Small intestine (tissue), 7 donors: ENCODE measurements around the gene OPCML. TPM values are rescaled to one million over a fixed set of nuclear protein-coding genes. Genes with fewer than 3 reads are reported as not detected.

Experiments
- DNase-seq, 2 donors: peaks; one replicate each; pipeline versions ENCODE4 v3.0.0 to v3.0.0-alpha.2; 2013
- FAIRE-seq: peaks from 2 replicates; lab custom pipeline; 2012; peaks lifted over from hg19 to GRCh38; lab: Jason Lieb, UNC
- H3K27ac ChIP-seq, 3 donors: one replicate each; pipeline ENCODE4 v1.5.1; 2013; ENCODE audit warnings: low read length in 2 of 3, mild to moderate bottlenecking in 2 of 3, control low read depth in 1 of 3, inconsistent platforms in 1 of 3, low read depth in 1 of 3, moderate library complexity in 1 of 3
- H3K27me3 ChIP-seq, 3 donors: one replicate each; pipeline ENCODE4 v1.6.1; 2013; ENCODE audit warnings: low read length in 3 of 3, inconsistent platforms in 1 of 3; ENCODE audit not compliant: control insufficient read depth in 3 of 3, insufficient read depth in 3 of 3
- H3K36me3 ChIP-seq, 3 donors: one replicate each; pipeline ENCODE4 v1.6.1; 2013; ENCODE audit warnings: low read length in 3 of 3, inconsistent platforms in 1 of 3, low read depth in 1 of 3, mild to moderate bottlenecking in 1 of 3, moderate library complexity in 1 of 3; ENCODE audit not compliant: control insufficient read depth in 3 of 3, insufficient read depth in 2 of 3
- H3K4me1 ChIP-seq, 3 donors: one replicate each; pipeline ENCODE4 v1.6.1; 2013; ENCODE audit warnings: low read length in 2 of 3, inconsistent platforms in 1 of 3, low read depth in 1 of 3, mild to moderate bottlenecking in 1 of 3, moderate library complexity in 1 of 3; ENCODE audit not compliant: control insufficient read depth in 3 of 3, insufficient read depth in 2 of 3
- H3K4me3 ChIP-seq, 3 donors: one replicate each; pipeline ENCODE4 v1.5.1; 2013; ENCODE audit warnings: low read length in 3 of 3, control low read depth in 1 of 3, inconsistent platforms in 1 of 3, low read depth in 1 of 3, mild to moderate bottlenecking in 1 of 3, moderate library complexity in 1 of 3
- H3K9me3 ChIP-seq, 2 donors: one replicate each; pipeline ENCODE4 v1.6.1; 2013; ENCODE audit warnings: low read depth in 1 of 2, low read length in 1 of 2; ENCODE audit not compliant: control insufficient read depth in 2 of 2, insufficient read depth in 1 of 2
- WGBS, 3 donors: extraction: QIAGEN DNeasy Blood & Tissue Kit; methylation state at CpG; one replicate each; pipeline ENCODE4 v1.1.7; 2013; 5-methylcytosine and 5-hydroxymethylcytosine counted together
- polyA plus RNA-seq, 4 donors: library from polyadenylated mRNA; stranded (reverse) in 3 of 4; unstranded in 1 of 4; fragments of 200-250 nt in 3 of 4; fragments of 120-200 nt in 1 of 4; gene quantifications; one replicate each; pipeline versions ENCODE4 v1.2.1 to v1.2.3, GENCODE V29; 2013
- donor health status: healthy with polysubstance abuse.
- donor health status: control.
- donor health status: control.
- donor health status: Bipolar disorder and iron deficiency.
- donor health status: healthy.

The OPCML gene
- polyA plus RNA-seq, 4 donors = 0.16 to 2.0 TPM; not detected in 2

GRCh38 chr11:133506023-133506422 is 26.3 kb downstream of the OPCML start:
- DNase-seq = no peak
- WGBS, 3 donors = 60 to 79% (median 64%) methylated on average over 3 of the region's 3 CpGs

GRCh38 chr11:133504906-133505305 is 27.4 kb downstream of the OPCML start:
- no peak for FAIRE-seq
- H3K27ac ChIP-seq = no peak overlapping the region
- no peaks in the 10 kb centered on the region for H3K36me3 ChIP-seq
- H3K4me3 ChIP-seq = no peak overlapping the region
- H3K4me1 ChIP-seq = no peaks in the 10 kb centered on the region
- DNase-seq = no peak
- WGBS, 3 donors = 77 to 86% (median 84%) methylated on average over 8 of the region's 8 CpGs
- peaks cover 0 to 2% (median 0%) of the 10 kb centered on the region in 3 donors for H3K27me3 ChIP-seq
- H3K9me3 ChIP-seq = no peaks in the 10 kb centered on the region

More at GRCh38 chr11:133506023-133506422, 26.3 kb downstream of the OPCML start:
- no peak for FAIRE-seq
- H3K4me1 ChIP-seq = no peaks in the 10 kb centered on the region
- no peaks in the 10 kb centered on the region for H3K36me3 ChIP-seq
- H3K9me3 ChIP-seq = no peaks in the 10 kb centered on the region
- H3K4me3 ChIP-seq = no peak overlapping the region
- H3K27me3 ChIP-seq = peaks cover 0 to 2% (median 0%) of the 10 kb centered on the region in 3 donors
- no peak overlapping the region for H3K27ac ChIP-seq

- FAIRE-seq (no peak), DNase-seq (no peak)
- Histone ChIP-seq H3K9me3 (no peaks in the 10 kb centered on the region), H3K4me1 (no peaks in the 10 kb centered on the region), H3K27me3 (peaks cover 0 to 2% (median 0%) of the 10 kb centered on the region in 3 donors), H3K36me3 (no peaks in the 10 kb centered on the region), H3K27ac (no peak overlapping the region), H3K4me3 (no peak overlapping the region)
- WGBS, 3 donors = 59 to 77% (median 68%) methylated on average over 5 of the region's 5 CpGs
Observed at GRCh38 chr11:133503776-133504175, 28.5 kb downstream of the OPCML start.

- Histone ChIP-seq H3K36me3 (no peaks in the 10 kb centered on the region), H3K27me3 (peaks cover 0 to 2% (median 0%) of the 10 kb centered on the region in 3 donors), H3K27ac (no peak overlapping the region), H3K9me3 (no peaks in the 10 kb centered on the region), H3K4me3 (no peak overlapping the region), H3K4me1 (no peaks in the 10 kb centered on the region)
- no peak for FAIRE-seq
- WGBS, 3 donors = 38 to 53% (median 47%) methylated on average over 2 of the region's 2 CpGs
- DNase-seq = no peak
Observed at GRCh38 chr11:133503236-133503635, 29.1 kb downstream of the OPCML start.

GRCh38 chr11:133501643-133502539 is 30.4 kb downstream of the OPCML start:
- no peak overlapping the region for H3K4me3 ChIP-seq
- 41 to 48% (median 46%) methylated on average over 24 of the region's 24 CpGs for WGBS, 3 donors
- H3K9me3 ChIP-seq = no peaks in the 10 kb centered on the region
- DNase-seq = no peak
- peaks cover 0 to 2% (median 0%) of the 10 kb centered on the region in 3 donors for H3K27me3 ChIP-seq
- no peak overlapping the region for H3K27ac ChIP-seq
- H3K36me3 ChIP-seq = no peaks in the 10 kb centered on the region
- no peaks in the 10 kb centered on the region for H3K4me1 ChIP-seq
- FAIRE-seq = no peak

GRCh38 chr11:133500936-133501335 is 31.4 kb downstream of the OPCML start:
- no peak for DNase-seq
- H3K36me3 ChIP-seq = no peaks in the 10 kb centered on the region

GRCh38 chr11:133500435-133500834 is 31.9 kb downstream of the OPCML start:
- WGBS, 3 donors = 64 to 73% (median 68%) methylated on average over 9 of the region's 9 CpGs
- Histone ChIP-seq H3K27ac (no peak overlapping the region), H3K9me3 (no peaks in the 10 kb centered on the region), H3K4me3 (no peak overlapping the region), H3K4me1 (no peaks in the 10 kb centered on the region), H3K36me3 (no peaks in the 10 kb centered on the region), H3K27me3 (peaks cover 0 to 2% (median 0%) of the 10 kb centered on the region in 3 donors)
- no peak for FAIRE-seq
- DNase-seq = no peak

More at GRCh38 chr11:133500936-133501335, 31.4 kb downstream of the OPCML start:
- Histone ChIP-seq H3K4me1 (no peaks in the 10 kb centered on the region), H3K27me3 (peaks cover 0 to 2% (median 0%) of the 10 kb centered on the region in 3 donors), H3K9me3 (no peaks in the 10 kb centered on the region), H3K4me3 (no peak overlapping the region), H3K27ac (no peak overlapping the region)
- FAIRE-seq = no peak
- 68 to 75% (median 71%) methylated on average over 11 of the region's 11 CpGs for WGBS, 3 donors

GRCh38 chr11:133498969-133499368 is 33.3 kb downstream of the OPCML start:
- H3K4me1 ChIP-seq = no peaks in the 10 kb centered on the region
- DNase-seq (no peak), FAIRE-seq (no peak)
- no peaks in the 10 kb centered on the region for H3K9me3 ChIP-seq
- 82 to 91% (median 85%) methylated on average over 7 of the region's 7 CpGs for WGBS, 3 donors
- no peaks in the 10 kb centered on the region for H3K36me3 ChIP-seq
- H3K27me3 ChIP-seq = no peaks in the 10 kb centered on the region
- H3K4me3 ChIP-seq = no peak overlapping the region
- no peak overlapping the region for H3K27ac ChIP-seq
